NCI-H2081 (cell line): ENCODE data around the gene SMTNL1.

Experiments used
- DNase-seq, 2 experiments: peaks; one replicate each; lab custom pipeline; 2025; lab: John Stamatoyannopoulos, UW

SMTNL1 gene

GRCh38 chr11:57597461-57597915 lies 60.1 kb downstream of the SMTNL1 start, which contains the start of gene SERPING1:
SERPING1 (plus strand) TSS chr11:57597685; CDS start chr11:57598271, 586 bp downstream.
- no peak for DNase-seq

- no peak for DNase-seq
Measured at GRCh38 chr11:57597916-57598830, 60.8 kb downstream of the SMTNL1 start.

DNA sequence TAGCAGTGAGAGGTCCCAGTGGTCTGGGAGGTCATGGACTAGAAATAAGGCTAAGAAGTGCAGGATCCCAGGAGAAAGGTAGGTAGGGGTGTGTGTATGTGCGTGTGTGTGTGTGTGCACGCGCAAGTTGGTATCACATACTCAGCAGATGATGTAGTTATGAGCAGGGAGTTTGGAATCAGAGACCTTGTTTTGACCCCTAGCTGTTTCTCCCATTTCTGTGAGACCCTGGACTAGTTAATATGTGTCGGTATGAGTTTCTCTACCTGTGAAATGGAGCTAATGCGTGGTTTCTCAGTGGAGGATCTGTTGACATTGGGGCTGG lies 61.4 kb downstream of the SMTNL1 start:
- no peak for DNase-seq

- DNase-seq = no peak
Measured at GRCh38 chr11:57599381-57599780, 62.0 kb downstream of the SMTNL1 start.
